Cardiac muscle cell (in vitro differentiated cells and primary cell): ENCODE results near the gene OXER1. TPM values are rescaled to one million over a fixed set of nuclear protein-coding genes. Genes with fewer than 3 reads are reported as not detected.

Experiments
- DNase-seq, 2 donors: peaks; one replicate each; pipeline versions ENCODE4 v3.0.0 to v3.0.0-alpha.2; 2010 to 2017; ENCODE audit warnings: low read depth in 1 of 2, low spot score in 1 of 2
- H3K27ac ChIP-seq: fragments of 200-600 bp; sonication (generic); 2 replicates; pipeline ENCODE4 v1.5.1; 2016
- H3K27me3 ChIP-seq: fragments of 200-600 bp; sonication (generic); 2 replicates; pipeline ENCODE4 v1.6.0; 2016; ENCODE audit warnings: control low read depth
- H3K36me3 ChIP-seq: fragments of 200-600 bp; sonication (generic); 2 replicates; pipeline ENCODE4 v1.5.1; 2016; ENCODE audit warnings: control low read depth
- H3K4me1 ChIP-seq: fragments of 200-600 bp; sonication (generic); 2 replicates; pipeline ENCODE4 v1.8.1; 2017; ENCODE audit warnings: low read depth, mild to moderate bottlenecking, mixed run types
- H3K4me3 ChIP-seq: fragments of 200-600 bp; sonication (generic); 2 replicates; pipeline ENCODE4 v1.5.1; 2016; ENCODE audit warnings: mild to moderate bottlenecking
- H3K9me3 ChIP-seq: fragments of 200-600 bp; sonication (generic); 2 replicates; pipeline ENCODE4 v1.5.1; 2017; ENCODE audit warnings: low read depth, mild to moderate bottlenecking, control low read depth
- CTCF ChIP-seq: IDR thresholded peaks from 2 replicates; pipeline ENCODE4 v1.5.1; 2012; ENCODE audit warnings: low read depth, mild to moderate bottlenecking, low read length
- polyA plus RNA-seq: library from polyadenylated mRNA; unstranded; fragments of >200 nt; fragmentation: Nextera tagmentation; extraction: Ambion mirVana; gene quantifications from 2 replicates; pipeline ENCODE4 v1.2.1, GENCODE V29; 2016
- total RNA-seq: library from RNA; depleted of rRNA; stranded (reverse); fragments of >200 nt; gene quantifications from 2 replicates; pipeline ENCODE4 v1.2.3, GENCODE V29; 2016

OXER1 gene
- total and polyA plus RNA-seq, 2 experiments from 2014 or later, result 0.15 to 0.48 TPM

DNA sequence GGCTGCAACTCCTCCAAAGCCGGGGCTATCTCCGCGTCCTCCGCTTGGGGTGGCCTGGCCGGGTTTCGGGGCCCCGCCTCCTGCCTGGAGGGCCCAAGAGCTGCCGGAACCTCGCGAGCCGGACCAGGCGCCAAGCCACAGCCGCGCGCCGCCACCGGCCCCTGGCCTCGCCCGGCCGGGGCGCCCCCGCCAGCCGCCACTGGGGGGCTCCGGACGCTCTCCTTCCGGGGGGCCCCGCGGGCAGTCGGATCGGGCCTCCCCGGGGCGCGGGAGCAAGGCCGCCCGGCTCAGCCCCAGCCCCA lies 45.8 kb upstream of the OXER1 start:
- Histone ChIP-seq H3K4me3 (peak overlapping the region; percentile 49), H3K27ac (peak overlapping the region; percentile 98), H3K9me3 (no peaks in the 10 kb centered on the region), H3K4me1 (peaks cover 7% of the 10 kb centered on the region), H3K36me3 (no peaks in the 10 kb centered on the region), H3K27me3 (no peaks in the 10 kb centered on the region)
- DNase-seq, result peak; percentile 88 to 93
- TF ChIP-seq CTCF, result no peak

DNA sequence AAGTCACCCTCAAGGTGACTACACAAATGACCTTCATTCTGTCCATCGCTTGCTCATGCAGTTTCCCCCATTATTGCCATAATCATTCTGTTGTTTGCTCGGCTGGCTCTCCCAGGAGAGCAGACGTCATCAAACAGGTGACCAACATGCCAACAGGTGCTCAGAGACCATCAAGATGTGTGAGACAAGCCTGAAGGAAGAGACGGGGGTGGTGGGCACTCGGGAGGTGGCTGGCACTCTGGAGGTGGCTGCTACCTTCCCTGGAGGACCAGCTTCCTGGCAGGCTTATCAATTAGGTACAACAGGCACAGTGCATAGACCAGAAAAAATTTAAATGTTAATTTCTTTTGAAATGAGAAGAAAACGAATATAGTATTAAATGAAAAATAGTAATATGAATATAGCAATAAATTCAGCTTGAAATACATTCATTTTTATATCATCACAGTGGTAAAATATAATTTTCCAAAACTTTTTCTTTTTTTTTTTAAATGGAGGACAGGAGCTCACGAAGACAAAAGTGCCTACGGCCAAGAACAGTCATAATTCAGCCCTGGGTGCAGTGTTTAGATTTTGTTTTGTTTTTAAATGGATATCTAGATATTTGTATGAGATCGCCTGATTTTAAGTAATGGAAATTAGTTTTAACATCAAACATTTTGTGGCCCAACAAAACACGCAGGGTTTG lies 45.3 kb upstream of the OXER1 start:
- Histone ChIP-seq H3K27ac (peak overlapping the region; percentile 98), H3K27me3 (no peaks in the 10 kb centered on the region), H3K4me1 (peaks cover 7% of the 10 kb centered on the region), H3K4me3 (peak overlapping the region; percentile 49), H3K36me3 (no peaks in the 10 kb centered on the region), H3K9me3 (no peaks in the 10 kb centered on the region)
- TF ChIP-seq CTCF, result no peak
- no peak for DNase-seq

GRCh38 chr2:42808301-42808700 lies 44.4 kb upstream of the OXER1 start:
- no peak for TF ChIP-seq CTCF
- Histone ChIP-seq H3K27me3 (no peaks in the 10 kb centered on the region), H3K9me3 (no peaks in the 10 kb centered on the region)

GRCh38 chr2:42806786-42807185 lies 42.9 kb upstream of the OXER1 start:
- Histone ChIP-seq H3K36me3 (no peaks in the 10 kb centered on the region), H3K4me3 (no peak overlapping the region), H3K27ac (no peak overlapping the region), H3K9me3 (no peaks in the 10 kb centered on the region), H3K27me3 (no peaks in the 10 kb centered on the region), H3K4me1 (peaks cover 7% of the 10 kb centered on the region)
- DNase-seq, result no peak
- no peak for TF ChIP-seq CTCF

More at GRCh38 chr2:42808301-42808700, 44.4 kb upstream of the OXER1 start:
- no peak for DNase-seq
- no peaks in the 10 kb centered on the region for H3K36me3 ChIP-seq
- H3K4me3 ChIP-seq, result no peak overlapping the region
- peaks cover 7% of the 10 kb centered on the region for H3K4me1 ChIP-seq
- no peak overlapping the region for H3K27ac ChIP-seq

- no peak for TF ChIP-seq CTCF
- Histone ChIP-seq H3K27me3 (no peaks in the 10 kb centered on the region), H3K27ac (no peak overlapping the region)
These were observed 41.0 kb upstream of the OXER1 start for GRCh38 chr2:42804891-42805290.

DNA sequence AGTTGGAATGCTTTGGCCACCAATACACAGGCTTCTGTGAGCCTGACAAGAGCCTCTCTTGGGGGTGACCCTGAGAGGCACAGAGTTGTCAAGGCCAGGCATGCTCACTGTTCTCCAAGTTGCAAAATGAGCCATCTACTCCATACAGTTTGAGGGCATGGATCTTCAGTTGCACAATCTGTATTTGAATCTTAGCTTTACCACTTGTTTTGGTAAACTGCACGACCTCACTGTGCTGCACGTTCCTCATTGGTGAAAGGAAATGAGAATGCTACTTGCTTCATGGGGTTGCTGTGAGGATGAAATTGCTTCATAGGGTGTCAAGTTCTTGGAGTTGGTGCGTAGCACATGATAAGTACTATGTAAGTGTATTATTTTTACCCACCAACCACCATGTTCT lies 40.4 kb upstream of the OXER1 start:
- no peaks in the 10 kb centered on the region for H3K36me3 ChIP-seq
- no peaks in the 10 kb centered on the region for H3K9me3 ChIP-seq
- no peak overlapping the region for H3K27ac ChIP-seq
- H3K4me1 ChIP-seq, result peaks cover 5% of the 10 kb centered on the region
- no peak overlapping the region for H3K4me3 ChIP-seq
- H3K27me3 ChIP-seq, result no peaks in the 10 kb centered on the region
- DNase-seq, result peak in 1 of 2 donors; percentile 40
- TF ChIP-seq CTCF, result no peak

More at GRCh38 chr2:42804891-42805290, 41.0 kb upstream of the OXER1 start:
- no peaks in the 10 kb centered on the region for H3K36me3 ChIP-seq
- DNase-seq, result no peak
- H3K4me3 ChIP-seq, result no peak overlapping the region
- peaks cover 7% of the 10 kb centered on the region for H3K4me1 ChIP-seq
- H3K9me3 ChIP-seq, result no peaks in the 10 kb centered on the region
